HepG2 (cell line): ENCODE measurements around the gene FAAP20. TPM values are rescaled to one million over a fixed set of nuclear protein-coding genes. Genes with fewer than 3 reads are reported as not detected.
A peak's percentile ranks its signal among the peaks of the same experiment; 100 is the strongest.

ENCODE experiments used
- EEA1 ChIP-seq: sonication (generic); formaldehyde crosslinking; IDR thresholded peaks from 2 replicates; pipeline ENCODE4 v1.5.1; 2020; ENCODE audit warnings: mild to moderate bottlenecking, missing genetic modification reagents, borderline replicate concordance
- FOXM1 ChIP-seq: sonication (generic); formaldehyde crosslinking; IDR thresholded peaks from 2 replicates; pipeline ENCODE4 v1.5.0; 2020; ENCODE audit warnings: missing genetic modification reagents
- GPBP1L1 ChIP-seq: sonication (generic); formaldehyde crosslinking; IDR thresholded peaks from 2 replicates; pipeline ENCODE4 v1.5.0; 2020; ENCODE audit warnings: mild to moderate bottlenecking, missing genetic modification reagents
- GRHL1 ChIP-seq: sonication (generic); formaldehyde crosslinking; conservative IDR thresholded peaks from 2 replicates; pipeline ENCODE4 v1.8.0; 2022; ENCODE audit warnings: missing genetic modification reagents
- HNRNPL ChIP-seq: fragments of 200-400 bp; formaldehyde crosslinking; IDR thresholded peaks from 2 replicates; pipeline ENCODE4 v1.6.1; 2017; ENCODE audit warnings: mild to moderate bottlenecking, low read depth, low read length
- MED13 ChIP-seq: sonication (generic); formaldehyde crosslinking; IDR thresholded peaks from 2 replicates; pipeline ENCODE4 v1.5.0; 2020; ENCODE audit warnings: missing genetic modification reagents
- NFKB2 ChIP-seq: sonication (generic); formaldehyde crosslinking; IDR thresholded peaks from 2 replicates; pipeline ENCODE4 v1.4.0; 2020; ENCODE audit warnings: missing genetic modification reagents, borderline replicate concordance
- PCBP2 ChIP-seq: fragments of 200-400 bp; formaldehyde crosslinking; optimal IDR thresholded peaks from 2 replicates; pipeline ENCODE3; 2018; ENCODE audit warnings: low read length, low read depth; ENCODE audit not compliant: poor library complexity, severe bottlenecking
- PRDM15 ChIP-seq: sonication (generic); formaldehyde crosslinking; IDR thresholded peaks from 2 replicates; pipeline ENCODE4 v1.4.0; 2020; ENCODE audit warnings: missing genetic modification reagents
- PRDM4 ChIP-seq: sonication (generic); formaldehyde crosslinking; IDR thresholded peaks from 2 replicates; pipeline ENCODE4 v1.9.0; 2021; ENCODE audit warnings: missing genetic modification reagents, borderline replicate concordance
- RBAK ChIP-seq: sonication (generic); formaldehyde crosslinking; IDR thresholded peaks from 2 replicates; pipeline ENCODE4 v1.5.1; 2020; ENCODE audit warnings: mild to moderate bottlenecking, missing genetic modification reagents
- TBP ChIP-seq: sonication (generic); formaldehyde crosslinking; IDR thresholded peaks from 2 replicates; pipeline ENCODE4 v1.5.0; 2020; ENCODE audit warnings: missing genetic modification reagents
- ZKSCAN5 ChIP-seq: sonication (generic); formaldehyde crosslinking; IDR thresholded peaks from 2 replicates; pipeline ENCODE4 v1.5.1; 2020; ENCODE audit warnings: mild to moderate bottlenecking, missing genetic modification reagents
- ZNF350 ChIP-seq: sonication (generic); formaldehyde crosslinking; IDR thresholded peaks from 2 replicates; pipeline ENCODE4 v1.4.0; 2020; ENCODE audit warnings: mild to moderate bottlenecking, low read depth, missing genetic modification reagents, borderline replicate concordance
- ZNF75D ChIP-seq: sonication (generic); formaldehyde crosslinking; IDR thresholded peaks from 2 replicates; pipeline ENCODE4 v1.8.1; 2023; ENCODE audit warnings: missing genetic modification reagents, mild to moderate bottlenecking, borderline replicate concordance
- ZSCAN9 ChIP-seq: IDR thresholded peaks from 2 replicates; pipeline ENCODE4 v1.6.1; 2016; ENCODE audit warnings: borderline replicate concordance
- polyA plus RNA-seq, 8 experiments: library from polyadenylated mRNA; depleted of rRNA in 3 of 8; stranded (reverse) in 7 of 8; unstranded in 1 of 8; fragments of >200 nt; fragmentation: Illumina TruSeq in 4 of 8; extraction: Trizol in 4 of 8; gene quantifications; 2 replicates each; pipeline versions ENCODE4 v1.2.1 to v1.2.3, GENCODE V29; 2011 to 2016; ENCODE audit warnings: low read depth in 4 of 8, missing spikeins in 1 of 8, mixed read lengths in 1 of 8; ENCODE audit not compliant: insufficient read depth in 1 of 8
- total RNA-seq, 5 experiments: library from RNA; depleted of rRNA; stranded (reverse); fragments of >200 nt; fragmentation: Illumina TruSeq; extraction: Trizol; gene quantifications; 2 replicates each; pipeline ENCODE4 v1.2.3, GENCODE V29; 2016; ENCODE audit warnings: low read depth in 1 of 5
- TF ChIP-seq, protein P1 (sequence below): sonication (generic); formaldehyde crosslinking; IDR thresholded peaks from 2 replicates; pipeline ENCODE4 v1.8.1; 2023; ENCODE audit warnings: mild to moderate bottlenecking, missing genetic modification reagents

Gene FAAP20
- total and polyA plus RNA-seq, 2 of the 13 experiments (the other 11 are each of a cell fraction or from before 2014, with no cell fraction given): 9.6 to 10.8 TPM

DNA sequence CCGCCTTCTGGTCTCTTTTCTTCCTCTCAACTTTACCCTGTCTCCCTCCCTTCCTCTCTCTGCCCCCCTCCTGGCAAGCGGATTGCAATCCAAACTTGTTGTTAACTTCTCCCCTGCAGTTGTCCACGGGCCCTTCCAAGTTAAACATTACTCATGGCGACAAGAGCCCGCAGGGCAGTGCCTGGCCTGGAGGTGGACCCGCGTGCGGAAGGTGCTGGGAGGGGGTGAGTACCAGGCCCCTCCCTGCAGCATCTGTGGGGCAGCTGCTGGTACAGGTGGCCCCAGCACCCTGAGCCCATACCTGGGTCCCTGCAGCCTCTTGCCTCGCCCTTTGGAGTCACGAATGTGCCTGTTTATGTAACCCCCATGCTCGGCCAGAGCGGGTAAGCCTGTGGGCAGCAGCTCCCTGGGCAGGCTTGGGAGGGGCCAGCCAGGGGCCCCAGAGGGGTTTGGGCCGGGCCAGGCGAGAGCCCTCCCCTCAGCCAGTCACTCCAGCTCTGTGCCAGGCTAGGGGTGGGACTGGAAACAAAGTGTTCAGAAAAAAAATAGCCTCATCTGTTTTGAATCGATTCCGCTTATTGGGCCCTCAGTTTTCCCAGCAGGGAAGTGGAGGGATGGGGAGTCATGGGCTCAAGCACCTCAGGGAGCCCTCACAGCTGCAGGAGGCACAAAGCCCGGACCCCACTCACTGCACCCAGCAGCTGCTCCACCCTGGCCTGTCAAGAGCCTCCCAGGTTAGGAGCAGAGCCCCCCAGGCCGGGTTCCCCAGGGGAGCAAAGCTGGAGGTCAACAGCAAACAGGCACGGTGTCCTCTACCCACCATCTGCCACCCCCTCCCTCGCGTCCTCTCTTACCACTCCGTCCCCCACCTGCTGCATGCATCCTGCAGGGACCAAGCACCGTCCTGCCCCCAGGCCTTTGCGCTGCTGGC lies 14.0 kb upstream of the FAAP20 start (continued):
- TF ChIP-seq, protein P1, sequence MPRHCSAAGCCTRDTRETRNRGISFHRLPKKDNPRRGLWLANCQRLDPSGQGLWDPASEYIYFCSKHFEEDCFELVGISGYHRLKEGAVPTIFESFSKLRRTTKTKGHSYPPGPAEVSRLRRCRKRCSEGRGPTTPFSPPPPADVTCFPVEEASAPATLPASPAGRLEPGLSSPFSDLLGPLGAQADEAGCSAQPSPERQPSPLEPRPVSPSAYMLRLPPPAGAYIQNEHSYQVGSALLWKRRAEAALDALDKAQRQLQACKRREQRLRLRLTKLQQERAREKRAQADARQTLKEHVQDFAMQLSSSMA (CRISPR knock-in tag): no peak
- TF ChIP-seq NFKB2 (CRISPR knock-in tag) (no peak), ZNF350 (CRISPR knock-in tag) (no peak; the same call in none of the 2 replicates), GRHL1 (CRISPR knock-in tag) (no peak), PCBP2 (no peak), HNRNPL (peak; percentile 97), MED13 (no peak), ZKSCAN5 (no peak), TBP (CRISPR knock-in tag) (no peak), PRDM4 (no peak), RBAK (CRISPR knock-in tag) (no peak), GPBP1L1 (CRISPR knock-in tag) (no peak), ZNF75D (no peak), PRDM15 (CRISPR knock-in tag) (no peak), FOXM1 (CRISPR knock-in tag) (no peak), ZSCAN9 (peak; percentile 72; the same call in 1 of the 2 replicates), EEA1 (CRISPR knock-in tag) (no peak)
